PC-3 (cell line): ENCODE results near the gene NBEAL1.

Experiments
- CTCF ChIP-seq: fragments of 300-600 bp; sonication (generic); conservative IDR thresholded peaks from 2 replicates; pipeline ENCODE4 v1.5.1; 2017; ENCODE audit warnings: antibody characterized with exemption, low read depth, mild to moderate bottlenecking, low read length
- EZH2 ChIP-seq: fragments of 300-600 bp; sonication (generic); IDR thresholded peaks from one replicate; pipeline ENCODE4 v1.6.1; 2017; ENCODE audit warnings: antibody characterized with exemption, mild to moderate bottlenecking, low read length; ENCODE audit not compliant: unreplicated experiment
- EZH2phosphoT487 ChIP-seq: fragments of 300-600 bp; sonication (generic); IDR thresholded peaks from 2 replicates; pipeline ENCODE4 v1.6.1; 2018; ENCODE audit warnings: mild to moderate bottlenecking, antibody characterized with exemption, low read length, borderline replicate concordance

- TF ChIP-seq CTCF: no peak
- TF ChIP-seq EZH2: no peak
- no peak for TF ChIP-seq EZH2phosphoT487
Observed at GRCh38 chr2:203246646-203247045, 232.0 kb downstream of the NBEAL1 start.
